ENCODE measurements around the gene NACAD.
"Not testable (repeated sequence)": the region's sequence is repeated elsewhere in the genome, so short reads cannot be mapped to it uniquely, and the experiment has no call there.

The NACAD gene

GRCh38 chr7:45116048-45116447 is 27.3 kb upstream of the NACAD start:
- H3K4me1 ChIP-seq (ENCODE audit: control extremely low read depth in 1 of 4, control insufficient read depth in 4 of 4, insufficient read depth in 4 of 4, low read length in 3 of 4): peaks cover 0 to 7% (median 6%) of the 10 kb centered on the region in 4 experiments
- H3K36me3 ChIP-seq (ENCODE audit: control insufficient read depth in 4 of 4, insufficient read depth in 4 of 4, low read length in 3 of 4): no peaks in the 10 kb centered on the region
- DNase-seq: no peak
- WGBS (ENCODE audit: insufficient coverage): 88% methylated on average over 1 of the region's 1 CpG
- no peaks in the 10 kb centered on the region for H3K27me3 ChIP-seq (replicated peaks in 2 of 5; ENCODE audit: control insufficient read depth in 4 of 5, insufficient read depth in 5 of 5, low read length in 4 of 5)
- CTCF ChIA-PET: interaction anchor here (1.4 to 10.3 kb wide), 3 partner anchors 18 to 142 kb away, joined by 3 to 85 read pairs (median 5); no protein-coding TSS in a partner anchor
- no peak overlapping the region for H3K4me3 ChIP-seq (ENCODE audit: control insufficient read depth in 1 of 7, extremely low read depth in 1 of 7, insufficient read depth in 4 of 7, low read depth in 2 of 7, low read length in 6 of 7)
- H3K27ac ChIP-seq (ENCODE audit: insufficient read depth in 1 of 2, low read depth in 1 of 2, low read length in 2 of 2, poor library complexity in 1 of 2, severe bottlenecking in 2 of 2): no peak overlapping the region
- H3K9me3 ChIP-seq (ENCODE audit: control extremely low read depth in 1 of 5, control insufficient read depth in 4 of 5, insufficient read depth in 2 of 5, low read depth in 1 of 5, low read length in 4 of 5): no peaks in the 10 kb centered on the region
- POLR2A ChIA-PET: no interaction called here

DNA sequence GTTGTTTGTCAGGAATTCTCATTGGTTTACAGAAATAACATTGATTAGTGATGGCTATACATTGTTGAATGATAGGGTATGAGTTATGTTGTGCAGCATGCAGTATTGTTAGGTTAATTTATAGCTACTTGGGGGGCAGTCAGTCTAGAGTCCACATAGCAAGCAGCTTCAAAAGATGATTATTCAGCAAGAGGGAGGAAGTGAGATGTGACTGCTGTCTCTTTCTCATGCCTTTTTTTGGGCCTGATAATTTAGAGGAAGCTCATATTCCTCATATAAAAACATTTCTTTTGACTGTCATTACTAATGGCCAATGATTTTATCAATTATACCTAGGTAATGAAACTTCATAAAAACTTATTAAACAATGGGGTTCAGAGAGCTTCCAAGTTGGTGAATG is 26.2 kb upstream of the NACAD start:
- Histone ChIP-seq H3K4me1 (ENCODE audit: control extremely low read depth in 1 of 4, control insufficient read depth in 4 of 4, insufficient read depth in 4 of 4, low read length in 3 of 4) (peaks cover 3 to 16% (median 13%) of the 10 kb centered on the region in 4 experiments), H3K27ac (ENCODE audit: insufficient read depth in 1 of 2, low read depth in 1 of 2, low read length in 2 of 2, poor library complexity in 1 of 2, severe bottlenecking in 2 of 2) (no peak overlapping the region), H3K4me3 (ENCODE audit: control insufficient read depth in 1 of 7, extremely low read depth in 1 of 7, insufficient read depth in 4 of 7, low read depth in 2 of 7, low read length in 6 of 7) (no peak overlapping the region), H3K9me3 (ENCODE audit: control extremely low read depth in 1 of 5, control insufficient read depth in 4 of 5, insufficient read depth in 2 of 5, low read depth in 1 of 5, low read length in 4 of 5) (no peaks in the 10 kb centered on the region), H3K27me3 (replicated peaks in 2 of 5; ENCODE audit: control insufficient read depth in 4 of 5, insufficient read depth in 5 of 5, low read length in 4 of 5) (no peaks in the 10 kb centered on the region), H3K36me3 (ENCODE audit: control insufficient read depth in 4 of 4, insufficient read depth in 4 of 4, low read length in 3 of 4) (no peaks in the 10 kb centered on the region)
- ChIA-PET POLR2A (no interaction called here), CTCF (interaction anchor here (1.4 to 10.3 kb wide), 3 partner anchors 10 to 140 kb away, joined by 3 to 85 read pairs (median 4); no protein-coding TSS in a partner anchor)
- DNase-seq: no peak

DNA sequence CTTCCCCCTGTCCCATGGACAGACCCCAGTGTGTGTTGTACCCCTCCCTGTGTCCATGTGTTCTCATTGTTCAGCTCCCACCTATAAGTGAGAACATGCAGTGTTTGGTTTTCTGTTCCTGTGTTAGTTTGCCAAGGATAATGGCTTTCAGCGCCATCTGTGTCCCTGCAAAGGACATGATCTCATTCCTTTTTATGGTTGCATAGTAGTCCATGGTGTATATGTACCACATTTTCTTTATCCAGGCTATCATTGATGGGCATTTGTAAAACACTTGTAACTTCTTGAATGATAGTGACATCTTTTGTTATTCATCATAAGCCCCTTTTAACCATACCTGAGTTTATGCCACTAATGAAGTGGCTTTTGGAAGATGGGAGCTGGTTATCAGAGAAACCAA is 25.5 kb upstream of the NACAD start:
- H3K27me3 ChIP-seq (replicated peaks in 2 of 5; ENCODE audit: control insufficient read depth in 4 of 5, insufficient read depth in 5 of 5, low read length in 4 of 5); H3K27ac ChIP-seq (ENCODE audit: insufficient read depth in 1 of 2, low read depth in 1 of 2, low read length in 2 of 2, poor library complexity in 1 of 2, severe bottlenecking in 2 of 2); H3K4me3 ChIP-seq (ENCODE audit: control insufficient read depth in 1 of 7, extremely low read depth in 1 of 7, insufficient read depth in 4 of 7, low read depth in 2 of 7, low read length in 6 of 7); DNase-seq; H3K36me3 ChIP-seq (ENCODE audit: control insufficient read depth in 4 of 4, insufficient read depth in 4 of 4, low read length in 3 of 4); POLR2A ChIA-PET; H3K9me3 ChIP-seq (ENCODE audit: control extremely low read depth in 1 of 5, control insufficient read depth in 4 of 5, insufficient read depth in 2 of 5, low read depth in 1 of 5, low read length in 4 of 5): not testable (repeated sequence)
- H3K4me1 ChIP-seq (ENCODE audit: control extremely low read depth in 1 of 4, control insufficient read depth in 4 of 4, insufficient read depth in 4 of 4, low read length in 3 of 4): peaks cover 3 to 20% (median 13%) of the 10 kb centered on the region in 4 experiments
- CTCF ChIA-PET: interaction anchor here (1.3 to 10.3 kb wide), 3 partner anchors 11 to 138 kb away, joined by 3 to 85 read pairs (median 4); no protein-coding TSS in a partner anchor
- WGBS (ENCODE audit: insufficient coverage): 100% methylated on average over 1 of the region's 1 CpG

GRCh38 chr7:45112648-45113047 is 23.9 kb upstream of the NACAD start:
- H3K27ac ChIP-seq (ENCODE audit: insufficient read depth in 1 of 2, low read depth in 1 of 2, low read length in 2 of 2, poor library complexity in 1 of 2, severe bottlenecking in 2 of 2): peak overlapping the region; percentile 94 to 99
- 100% methylated on average over 1 of the region's 1 CpG for WGBS (ENCODE audit: insufficient coverage)
- ChIA-PET CTCF (interaction anchor here (1.0 to 10.3 kb wide), 6 partner anchors 16 to 140 kb away, joined by 3 to 85 read pairs (median 5); no protein-coding TSS in a partner anchor), POLR2A (interaction anchor here (1.5 to 1.6 kb wide), 2 partner anchors 23 to 111 kb away, joined by 9 read pairs; partner anchors contain the start of gene CCM2)
- H3K9me3 ChIP-seq (ENCODE audit: control extremely low read depth in 1 of 5, control insufficient read depth in 4 of 5, insufficient read depth in 2 of 5, low read depth in 1 of 5, low read length in 4 of 5): no peaks in the 10 kb centered on the region
- H3K4me1 ChIP-seq (ENCODE audit: control extremely low read depth in 1 of 4, control insufficient read depth in 4 of 4, insufficient read depth in 4 of 4, low read length in 3 of 4): peaks cover 3 to 29% (median 22%) of the 10 kb centered on the region in 4 experiments
- peak overlapping the region in 3 of 7 experiments; percentile 81 to 99 (median 90) for H3K4me3 ChIP-seq (ENCODE audit: control insufficient read depth in 1 of 7, extremely low read depth in 1 of 7, insufficient read depth in 4 of 7, low read depth in 2 of 7, low read length in 6 of 7)
- H3K27me3 ChIP-seq (replicated peaks in 2 of 5; ENCODE audit: control insufficient read depth in 4 of 5, insufficient read depth in 5 of 5, low read length in 4 of 5): no peaks in the 10 kb centered on the region
- H3K36me3 ChIP-seq (ENCODE audit: control insufficient read depth in 4 of 4, insufficient read depth in 4 of 4, low read length in 3 of 4): peaks cover 3 to 18% (median 13%) of the 10 kb centered on the region in 4 experiments
- no peak for DNase-seq

GRCh38 chr7:45111298-45112223 is 22.8 kb upstream of the NACAD start, which contains the start of gene TBRG4:
TBRG4 (minus strand) TSS chr7:45111697; CDS start chr7:45109237, 2,460 bp downstream.
- peak; percentile 97 to 98 (median 98) for DNase-seq
- peaks cover 3 to 29% (median 22%) of the 10 kb centered on the region in 4 experiments for H3K4me1 ChIP-seq (ENCODE audit: control extremely low read depth in 1 of 4, control insufficient read depth in 4 of 4, insufficient read depth in 4 of 4, low read length in 3 of 4)
- no peaks in the 10 kb centered on the region for H3K9me3 ChIP-seq (ENCODE audit: control extremely low read depth in 1 of 5, control insufficient read depth in 4 of 5, insufficient read depth in 2 of 5, low read depth in 1 of 5, low read length in 4 of 5)
- H3K27ac ChIP-seq (ENCODE audit: insufficient read depth in 1 of 2, low read depth in 1 of 2, low read length in 2 of 2, poor library complexity in 1 of 2, severe bottlenecking in 2 of 2): peak within 1 kb of the TSS; percentile 94 to 99
- H3K36me3 ChIP-seq (ENCODE audit: control insufficient read depth in 4 of 4, insufficient read depth in 4 of 4, low read length in 3 of 4): peaks cover 6 to 29% (median 21%) of the 10 kb centered on the region in 4 experiments
- no peaks in the 10 kb centered on the region for H3K27me3 ChIP-seq (replicated peaks in 2 of 5; ENCODE audit: control insufficient read depth in 4 of 5, insufficient read depth in 5 of 5, low read length in 4 of 5)
- POLR2A ChIA-PET: interaction anchor here (0.6 to 1.7 kb wide), 11 partner anchors 8 to 530 kb away, joined by 3 to 9 read pairs (median 4); partner anchors contain the start of genes CCM2 and PURB
- WGBS (ENCODE audit: insufficient coverage): 0% methylated on average over 60 of the region's 64 CpGs
- CTCF ChIA-PET: interaction anchor here (0.7 to 10.3 kb wide), 5 partner anchors 15 to 139 kb away, joined by 3 to 85 read pairs (median 5); no protein-coding TSS in a partner anchor
- H3K4me3 ChIP-seq (ENCODE audit: control insufficient read depth in 1 of 7, extremely low read depth in 1 of 7, insufficient read depth in 4 of 7, low read depth in 2 of 7, low read length in 6 of 7): peak within 1 kb of the TSS; percentile 65 to 99 (median 90)

GRCh38 chr7:45108863-45109262 is 20.1 kb upstream of the NACAD start:
- H3K36me3 ChIP-seq (ENCODE audit: control insufficient read depth in 4 of 4, insufficient read depth in 4 of 4, low read length in 3 of 4): peaks cover 13 to 55% (median 45%) of the 10 kb centered on the region in 4 experiments

More at GRCh38 chr7:45108863-45109262, 20.1 kb upstream of the NACAD start:
- Histone ChIP-seq H3K27me3 (replicated peaks in 2 of 5; ENCODE audit: control insufficient read depth in 4 of 5, insufficient read depth in 5 of 5, low read length in 4 of 5) (no peaks in the 10 kb centered on the region), H3K4me1 (ENCODE audit: control extremely low read depth in 1 of 4, control insufficient read depth in 4 of 4, insufficient read depth in 4 of 4, low read length in 3 of 4) (peaks cover 3 to 29% (median 22%) of the 10 kb centered on the region in 4 experiments), H3K4me3 (ENCODE audit: control insufficient read depth in 1 of 7, extremely low read depth in 1 of 7, insufficient read depth in 4 of 7, low read depth in 2 of 7, low read length in 6 of 7) (no peak overlapping the region), H3K27ac (ENCODE audit: insufficient read depth in 1 of 2, low read depth in 1 of 2, low read length in 2 of 2, poor library complexity in 1 of 2, severe bottlenecking in 2 of 2) (peak overlapping the region; percentile 17 to 59), H3K9me3 (ENCODE audit: control extremely low read depth in 1 of 5, control insufficient read depth in 4 of 5, insufficient read depth in 2 of 5, low read depth in 1 of 5, low read length in 4 of 5) (no peaks in the 10 kb centered on the region)
- DNase-seq: no peak
- ChIA-PET CTCF (interaction anchor here (0.9 to 10.3 kb wide), 2 partner anchors 16 to 26 kb away, joined by 3 to 85 read pairs; no protein-coding TSS in a partner anchor), POLR2A (no interaction called here)
- WGBS (ENCODE audit: insufficient coverage): 95% methylated on average over 6 of the region's 8 CpGs
